Activated T-cell treated with anti-CD3 and anti-CD28 coated beads for 4 hours (primary cell): ENCODE measurements around the gene AHNAK.
"Not testable (repeated sequence)": the region's sequence is repeated elsewhere in the genome, so short reads cannot be mapped to it uniquely, and the experiment has no call there.

Experiments used
- DNase-seq: peaks from one replicate; pipeline ENCODE4 v3.0.0-alpha.2; 2020

AHNAK gene

GRCh38 chr11:62452839-62453468 is 93.7 kb downstream of the AHNAK start:
- DNase-seq: no peak

GRCh38 chr11:62452261-62452660 is 94.3 kb downstream of the AHNAK start:
- no peak for DNase-seq

GRCh38 chr11:62451241-62451621 is 95.4 kb downstream of the AHNAK start:
- DNase-seq: no peak

- no peak for DNase-seq
Measured at GRCh38 chr11:62450543-62451240, 95.9 kb downstream of the AHNAK start.

GRCh38 chr11:62449912-62450311 is 96.7 kb downstream of the AHNAK start:
- not testable (repeated sequence) for DNase-seq

GRCh38 chr11:62449451-62449851 is 97.2 kb downstream of the AHNAK start:
- DNase-seq: no peak

- no peak for DNase-seq
Measured at GRCh38 chr11:62446091-62446490, 100.5 kb downstream of the AHNAK start.

GRCh38 chr11:62445314-62445740 is 101.3 kb downstream of the AHNAK start:
- DNase-seq: no peak

GRCh38 chr11:62444835-62445234 is 101.8 kb downstream of the AHNAK start:
- no peak for DNase-seq

- peak; percentile 3 for DNase-seq
Measured at GRCh38 chr11:62444236-62444833, 102.3 kb downstream of the AHNAK start.

- no peak for DNase-seq
Measured at GRCh38 chr11:62443390-62444235, 103.0 kb downstream of the AHNAK start.

GRCh38 chr11:62439785-62440602 is 106.6 kb downstream of the AHNAK start:
- DNase-seq: no peak

GRCh38 chr11:62438641-62439040 is 108.0 kb downstream of the AHNAK start:
- no peak for DNase-seq

- no peak for DNase-seq
Measured at GRCh38 chr11:62437616-62438015, 109.0 kb downstream of the AHNAK start.

GRCh38 chr11:62435846-62436660 is 110.6 kb downstream of the AHNAK start:
- DNase-seq: no peak

- DNase-seq: no peak
Measured at GRCh38 chr11:62433904-62434276, 112.7 kb downstream of the AHNAK start.

GRCh38 chr11:62433141-62433903 is 113.3 kb downstream of the AHNAK start:
- no peak for DNase-seq

GRCh38 chr11:62432695-62433094 is 113.9 kb downstream of the AHNAK start:
- DNase-seq: no peak

- no peak for DNase-seq
Measured at GRCh38 chr11:62431171-62431901, 115.3 kb downstream of the AHNAK start.

GRCh38 chr11:62430425-62430824 is 116.2 kb downstream of the AHNAK start:
- no peak for DNase-seq
